Measurements from ENCODE around the gene OBSCN. TPM values are rescaled to one million over a fixed set of nuclear protein-coding genes. Genes with fewer than 3 reads are reported as not detected.
"Not testable (repeated sequence)": the region's sequence is repeated elsewhere in the genome, so short reads cannot be mapped to it uniquely, and the experiment has no call there.

Gene OBSCN
- total RNA-seq, 1 experiment from 2014 or later, result 0.24 TPM

DNA sequence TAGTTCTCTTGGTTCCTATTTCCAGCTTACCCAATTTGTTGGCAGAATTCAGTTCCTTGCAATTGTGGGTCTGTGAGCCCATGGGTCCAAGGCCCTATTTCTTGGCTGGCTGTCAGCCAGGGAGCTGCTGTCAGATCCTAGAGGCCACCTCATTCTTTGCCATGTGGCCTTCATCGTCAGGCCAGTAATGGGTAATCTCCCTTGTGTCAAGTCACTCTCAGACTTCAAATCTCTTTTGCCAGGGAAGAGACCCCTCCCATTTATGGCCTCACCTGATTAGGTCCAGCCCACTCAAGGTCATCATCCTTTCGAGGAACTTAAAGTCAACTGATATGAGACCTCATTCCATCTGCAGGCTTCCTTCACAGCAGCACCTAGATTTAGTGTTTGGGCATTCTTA is 17.9 kb downstream of the OBSCN start:
- DNase-seq (ENCODE audit: low read depth), result no peak

DNA sequence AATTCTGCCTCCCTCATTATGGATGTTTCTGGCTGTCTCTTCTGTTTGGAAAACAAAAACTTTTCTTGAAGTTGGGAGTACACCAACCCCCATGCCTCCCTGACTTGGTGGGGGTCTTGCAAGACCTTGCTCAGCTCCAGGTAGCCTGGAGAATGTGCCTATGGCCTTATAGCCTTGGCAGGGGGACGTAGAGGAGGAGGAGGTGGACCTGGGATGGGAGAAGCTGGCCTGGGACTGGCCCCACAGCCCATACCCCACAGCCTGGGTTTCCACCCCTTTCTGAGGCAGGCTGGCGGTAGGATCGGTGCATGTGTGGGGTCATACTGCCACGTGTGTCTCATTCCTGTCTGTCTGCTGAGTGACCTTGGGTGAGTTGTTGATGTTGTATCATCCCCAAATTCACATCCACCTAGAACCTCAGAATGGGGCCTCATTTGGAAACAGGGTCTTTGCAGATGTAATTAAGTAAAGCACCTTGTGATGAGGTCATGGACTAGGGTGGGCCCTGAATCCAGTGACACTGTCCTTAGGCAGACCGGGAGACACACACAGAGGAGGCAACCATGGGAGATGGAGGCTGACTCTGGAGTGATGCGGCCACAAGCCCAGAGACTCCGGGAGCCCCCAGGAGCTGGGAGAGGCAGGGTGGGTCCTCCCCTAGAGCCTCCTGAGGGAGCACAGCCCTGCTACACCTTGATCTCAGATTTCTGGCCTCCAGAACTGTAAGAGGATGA is 18.5 kb downstream of the OBSCN start:
- DNase-seq (ENCODE audit: low read depth), result no peak

DNA sequence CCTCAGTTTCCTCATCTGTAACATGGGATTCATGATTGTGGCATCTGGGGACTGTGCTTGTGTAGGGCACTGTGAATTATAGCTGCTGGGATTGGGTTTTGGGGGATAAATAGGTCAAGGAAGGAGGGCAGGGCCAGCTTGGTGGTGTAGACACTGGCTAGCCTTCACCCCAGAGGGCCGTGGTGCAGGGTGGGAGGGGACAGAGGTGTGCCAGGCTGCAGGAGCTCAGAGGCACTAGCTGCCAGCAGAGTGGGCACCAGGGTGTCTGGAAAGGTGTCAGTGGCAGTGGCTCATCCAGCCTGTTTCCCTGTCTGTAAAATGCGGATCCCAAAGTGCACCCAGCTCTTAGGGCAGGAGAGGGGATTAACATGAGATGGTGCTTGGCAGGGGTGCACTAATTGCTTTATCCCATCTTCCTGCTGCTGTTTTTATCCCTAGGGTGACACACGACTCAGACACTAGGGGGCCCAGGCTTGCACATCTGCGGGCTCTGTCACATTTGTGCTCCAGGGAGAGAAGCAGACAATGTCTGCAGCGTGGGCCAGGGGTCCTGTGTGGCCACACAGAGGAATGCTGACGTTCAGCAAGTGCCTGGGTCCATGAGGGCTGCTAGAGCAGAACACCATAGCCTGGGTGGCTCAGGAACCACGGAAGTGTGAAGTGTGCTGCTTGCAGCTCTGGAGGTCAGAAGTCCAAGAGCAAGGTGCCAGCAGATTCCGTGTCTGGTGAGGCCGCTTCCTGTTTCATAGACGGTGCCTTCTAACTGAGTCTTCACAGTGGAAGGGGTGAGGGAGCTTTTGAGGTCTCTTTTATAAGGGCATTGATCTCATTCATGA is 19.3 kb downstream of the OBSCN start:
- peak; percentile 11 for DNase-seq (ENCODE audit: low read depth)

- DNase-seq (ENCODE audit: low read depth), result not testable (repeated sequence)
Measured at GRCh38 chr1:228228147-228228546, 20.3 kb downstream of the OBSCN start.

DNA sequence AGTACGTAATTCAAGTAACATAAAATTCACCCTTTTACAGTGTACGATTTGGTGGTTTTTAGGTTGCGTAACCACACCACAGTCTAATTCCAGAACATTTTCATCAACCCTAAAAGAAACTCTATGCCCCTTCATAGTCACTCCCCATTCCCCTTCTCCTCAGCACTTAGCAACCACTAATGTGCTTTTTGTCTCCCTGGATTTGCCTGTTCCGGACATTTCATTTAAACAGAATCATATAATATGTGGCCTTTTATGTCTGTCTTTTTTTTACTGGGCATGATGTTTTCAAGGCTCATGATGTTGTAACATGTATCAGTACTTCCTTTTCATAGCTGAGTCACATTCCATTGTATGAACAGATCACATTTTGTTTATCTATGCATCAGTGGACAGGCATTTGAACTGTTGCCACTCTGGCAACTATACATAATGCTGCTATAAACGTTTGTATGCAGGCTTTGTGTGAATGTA is 20.8 kb downstream of the OBSCN start:
- DNase-seq (ENCODE audit: low read depth), result peak; percentile 62

DNA sequence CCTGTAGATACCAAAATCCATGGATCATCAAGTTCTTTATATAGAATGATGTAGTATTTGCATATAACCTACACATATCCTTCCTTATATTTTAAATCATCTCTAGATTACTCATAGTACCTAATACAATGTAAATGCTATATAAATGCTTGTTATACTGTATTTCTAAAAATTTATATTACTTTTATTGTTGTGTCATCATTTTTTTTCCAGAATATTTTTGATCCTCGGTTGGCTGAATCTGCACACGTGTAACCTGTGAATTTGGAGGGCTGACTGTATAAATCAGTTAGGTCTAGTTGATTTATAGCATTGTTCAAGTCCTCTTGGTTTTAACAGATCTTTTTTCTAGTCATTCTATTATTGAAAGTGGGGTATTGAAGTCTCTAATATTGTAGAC is 23.3 kb downstream of the OBSCN start:
- DNase-seq (ENCODE audit: low read depth), result no peak

DNA sequence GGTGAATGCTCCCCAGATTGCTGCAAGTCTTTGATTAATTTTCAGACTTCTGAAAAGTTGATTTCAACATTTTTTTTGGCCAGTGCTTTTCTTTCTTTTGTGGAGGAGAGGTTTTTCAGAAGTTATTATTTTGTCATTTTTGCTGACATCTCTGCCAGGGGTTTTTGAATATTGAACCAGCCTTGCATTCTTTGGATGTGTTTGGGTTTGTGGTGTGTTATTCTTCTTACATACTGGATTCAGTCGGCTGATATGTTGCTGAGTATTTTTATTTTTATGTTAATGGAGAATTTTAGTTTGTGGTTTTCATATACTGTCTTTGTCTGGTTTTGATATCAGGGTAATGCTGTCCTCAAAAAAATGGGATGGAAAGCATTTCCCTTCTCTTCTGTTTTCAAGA is 25.3 kb downstream of the OBSCN start:
- no peak for DNase-seq (ENCODE audit: low read depth)

- no peak for DNase-seq (ENCODE audit: low read depth)
Measured at GRCh38 chr1:228234921-228235320, 27.1 kb downstream of the OBSCN start.

DNA sequence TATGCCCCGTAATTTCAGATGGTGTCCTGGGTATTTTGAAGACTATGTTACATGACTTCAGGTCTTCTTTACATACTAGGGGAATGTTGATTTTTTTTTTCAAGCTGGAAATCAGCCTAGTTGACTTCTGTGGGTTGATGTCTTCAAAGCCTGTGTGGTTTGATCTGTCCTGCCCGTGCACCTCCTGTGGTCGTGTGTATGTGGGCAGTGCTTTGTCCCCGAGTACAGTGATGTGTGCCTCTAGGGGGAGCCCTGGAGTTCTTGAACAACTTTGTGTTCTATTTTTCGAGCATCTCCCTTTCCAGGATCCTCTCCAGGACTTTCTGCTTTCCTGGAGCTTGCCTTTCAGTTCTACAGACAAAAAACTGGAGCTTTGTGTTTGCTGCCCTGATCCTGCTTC is 28.9 kb downstream of the OBSCN start:
- DNase-seq (ENCODE audit: low read depth), result peak; percentile 15

GRCh38 chr1:228238007-228238406 is 30.2 kb downstream of the OBSCN start:
- no peak for DNase-seq (ENCODE audit: low read depth)

GRCh38 chr1:228238461-228238860 is 30.6 kb downstream of the OBSCN start:
- DNase-seq (ENCODE audit: low read depth), result no peak

DNA sequence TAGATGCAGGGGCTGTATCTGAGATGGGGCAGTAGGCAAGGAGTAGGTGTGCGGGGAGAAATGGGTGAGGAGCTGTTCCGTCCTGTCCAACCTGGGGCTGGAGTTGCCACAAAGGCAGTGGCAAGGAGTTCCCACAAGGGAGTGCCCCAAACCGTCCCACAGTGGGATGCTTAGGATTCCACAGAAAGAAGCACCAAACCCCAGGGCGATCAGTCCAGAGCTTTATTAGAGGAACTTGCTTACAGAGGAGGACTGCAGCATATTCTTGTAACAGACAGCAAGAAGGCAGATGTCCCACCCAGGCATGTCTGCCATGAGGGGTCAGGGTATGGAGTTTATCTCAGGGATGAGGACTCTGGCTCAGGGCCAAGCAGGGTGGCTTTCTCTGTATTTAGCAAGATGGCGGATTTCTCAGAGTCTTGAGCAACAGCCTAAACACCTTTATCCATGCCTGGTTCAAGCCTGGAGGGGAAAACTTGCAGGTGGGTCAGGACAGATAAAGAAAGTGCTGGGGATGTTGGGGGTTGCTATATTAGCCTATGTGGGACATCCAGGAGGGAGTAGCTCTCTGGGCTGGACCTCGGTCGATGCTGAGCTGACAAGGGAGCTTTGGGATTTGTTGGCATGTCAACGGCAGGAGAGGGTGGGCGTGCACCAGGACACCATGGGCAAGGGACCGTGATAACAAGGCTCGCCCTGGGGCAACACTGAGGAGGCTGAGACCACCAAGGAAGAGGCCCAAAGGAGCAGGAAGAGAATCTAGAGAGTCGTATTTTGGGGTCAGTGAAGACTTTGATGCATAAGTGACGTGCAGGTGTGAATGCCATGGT is 32.8 kb downstream of the OBSCN start:
- DNase-seq (ENCODE audit: low read depth), result no peak

- DNase-seq (ENCODE audit: low read depth), result no peak
Measured at GRCh38 chr1:228241259-228241658, 33.4 kb downstream of the OBSCN start.

DNA sequence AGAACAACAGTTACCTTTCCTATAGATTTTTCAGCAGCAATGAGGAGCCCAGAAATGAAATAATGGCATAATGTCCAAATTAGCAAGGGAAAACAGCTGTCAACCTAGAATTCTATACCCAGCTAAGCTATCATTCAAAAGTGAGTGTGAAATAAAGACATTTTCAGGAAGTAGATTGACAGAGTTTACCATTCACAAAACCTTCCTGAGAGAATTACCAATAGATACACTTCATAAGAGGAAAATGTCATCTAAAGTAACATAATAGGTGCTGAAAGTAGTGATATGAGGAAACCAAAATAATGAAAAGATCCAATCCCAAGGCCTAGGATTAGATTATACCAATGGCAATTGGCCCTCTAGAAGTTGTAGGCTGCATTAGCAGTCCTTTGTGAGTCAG is 34.6 kb downstream of the OBSCN start:
- DNase-seq (ENCODE audit: low read depth), result no peak

GRCh38 chr1:228243093-228243492 is 35.2 kb downstream of the OBSCN start:
- DNase-seq (ENCODE audit: low read depth), result no peak

DNA sequence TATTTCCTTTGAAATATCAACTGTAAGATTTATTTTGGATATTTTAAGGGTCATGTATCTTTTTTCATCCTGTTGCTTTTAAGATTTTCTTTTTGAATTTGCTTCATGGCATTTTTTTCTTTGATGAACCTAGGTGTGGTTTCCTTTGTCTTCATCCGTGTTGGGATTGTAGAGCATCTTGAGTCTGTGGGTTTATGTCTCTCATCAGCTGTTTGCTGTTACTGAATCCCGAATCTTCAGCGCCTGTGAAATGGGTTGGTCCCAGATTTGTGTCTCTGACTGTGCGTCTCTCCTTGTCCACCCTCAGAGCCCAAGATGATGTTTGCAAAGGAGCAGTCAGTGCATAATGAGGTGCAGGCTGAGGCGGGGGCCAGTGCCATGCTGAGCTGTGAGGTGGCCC is 36.1 kb downstream of the OBSCN start:
- DNase-seq (ENCODE audit: low read depth), result not testable (repeated sequence)

- no peak for DNase-seq (ENCODE audit: low read depth)
Measured at GRCh38 chr1:228245111-228245510, 37.3 kb downstream of the OBSCN start.

DNA sequence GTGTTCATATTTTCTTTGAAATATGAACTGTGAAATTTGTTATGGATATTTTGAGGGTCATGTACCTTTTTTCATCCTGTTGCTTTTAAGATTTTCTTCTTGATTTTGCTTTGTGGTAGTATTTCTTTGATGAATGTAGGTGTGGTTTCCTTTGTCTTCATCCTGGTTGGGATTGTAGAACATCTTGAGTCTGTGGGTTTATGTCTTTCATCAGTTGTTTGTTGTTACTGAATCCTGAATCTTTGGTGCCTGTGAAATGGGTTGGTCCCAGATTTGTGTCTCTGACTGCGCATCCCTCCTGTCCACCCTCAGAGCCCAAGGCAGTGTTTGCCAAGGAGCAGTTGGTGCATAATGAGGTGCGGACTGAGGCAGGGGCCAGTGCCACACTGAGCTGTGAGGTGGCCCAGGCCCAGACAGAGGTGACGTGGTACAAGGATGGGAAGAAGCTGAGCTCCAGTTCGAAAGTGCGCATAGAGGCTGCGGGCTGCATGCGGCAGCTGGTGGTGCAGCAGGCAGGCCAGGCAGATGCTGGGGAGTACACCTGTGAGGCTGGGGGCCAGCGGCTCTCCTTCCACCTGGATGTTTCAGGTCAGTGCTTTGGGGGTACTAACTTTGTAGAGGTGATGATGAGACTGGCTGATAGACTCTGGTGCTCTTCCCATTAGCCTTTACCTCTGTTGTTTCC is 38.5 kb downstream of the OBSCN start:
- no peak for DNase-seq (ENCODE audit: low read depth)

- DNase-seq (ENCODE audit: low read depth), result no peak
Measured at GRCh38 chr1:228249513-228250305, 41.9 kb downstream of the OBSCN start.

DNA sequence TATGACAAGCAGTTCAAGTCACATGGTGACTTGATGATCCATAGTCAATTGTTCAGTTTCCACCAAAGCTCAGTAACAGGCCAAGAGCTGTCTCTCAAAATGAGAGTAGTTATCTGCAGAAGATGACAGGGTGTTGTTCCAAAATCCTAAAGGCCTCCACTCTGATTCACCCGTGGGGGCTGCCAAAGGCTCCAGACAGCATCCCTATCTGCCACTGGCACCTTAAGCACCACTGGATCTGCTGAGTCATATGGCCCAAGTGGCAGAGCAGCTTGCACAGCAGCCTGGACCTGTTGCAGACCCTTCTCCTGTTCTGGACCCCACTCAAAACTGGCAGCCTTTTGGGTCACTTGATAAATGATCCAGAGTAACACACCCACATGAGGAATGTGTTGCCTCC is 44.6 kb downstream of the OBSCN start:
- DNase-seq (ENCODE audit: low read depth), result not testable (repeated sequence)
